NCI-H1436 treated with DMSO at 0.1 percent for 48 hours (cell line): ENCODE data around the gene PHACTR4.
"Not testable (repeated sequence)": the region's sequence is repeated elsewhere in the genome, so short reads cannot be mapped to it uniquely, and the experiment has no call there.

Experiments used
- DNase-seq: peaks from one replicate; lab custom pipeline; 2025; lab: John Stamatoyannopoulos, UW

The PHACTR4 gene

DNA sequence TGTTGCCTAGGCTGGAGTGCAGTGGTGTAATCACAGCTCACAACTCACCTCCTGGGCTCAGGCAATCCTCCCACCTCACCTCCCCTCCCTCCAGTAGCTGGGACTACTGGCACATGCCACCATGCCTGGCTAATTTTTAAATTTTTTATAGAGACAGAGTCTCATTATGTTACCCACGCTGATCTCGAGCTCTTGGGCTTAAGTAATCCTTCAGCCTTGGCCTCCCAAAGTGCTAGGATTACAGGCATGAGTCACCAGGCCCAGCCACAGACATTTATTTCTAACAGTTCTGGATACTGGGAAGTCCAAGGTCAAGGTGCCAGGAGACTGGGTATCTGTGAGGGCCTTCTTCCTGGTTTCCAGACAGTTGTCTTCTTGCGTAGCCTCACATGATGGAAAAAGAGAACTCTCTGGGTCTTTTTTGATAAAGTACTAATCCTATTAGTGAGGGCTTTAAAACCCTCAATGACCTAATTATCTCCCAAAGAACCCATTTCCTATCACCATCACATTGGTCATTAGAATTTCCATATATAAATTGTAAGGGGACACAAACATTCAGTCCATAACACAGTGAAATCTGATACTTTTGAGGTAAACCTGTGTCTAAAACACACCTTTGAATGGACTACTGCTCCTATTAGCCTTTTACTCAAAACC lies 67.9 kb downstream of the PHACTR4 start:
- DNase-seq = no peak

GRCh38 chr1:28437924-28438699 lies 68.6 kb downstream of the PHACTR4 start:
- DNase-seq = no peak

- DNase-seq = no peak
These were observed 69.8 kb downstream of the PHACTR4 start for GRCh38 chr1:28439320-28439719.

- DNase-seq = no peak
These were observed 72.1 kb downstream of the PHACTR4 start for GRCh38 chr1:28441674-28442073.

- DNase-seq = no peak
These were observed 74.0 kb downstream of the PHACTR4 start for GRCh38 chr1:28443550-28443949.

DNA sequence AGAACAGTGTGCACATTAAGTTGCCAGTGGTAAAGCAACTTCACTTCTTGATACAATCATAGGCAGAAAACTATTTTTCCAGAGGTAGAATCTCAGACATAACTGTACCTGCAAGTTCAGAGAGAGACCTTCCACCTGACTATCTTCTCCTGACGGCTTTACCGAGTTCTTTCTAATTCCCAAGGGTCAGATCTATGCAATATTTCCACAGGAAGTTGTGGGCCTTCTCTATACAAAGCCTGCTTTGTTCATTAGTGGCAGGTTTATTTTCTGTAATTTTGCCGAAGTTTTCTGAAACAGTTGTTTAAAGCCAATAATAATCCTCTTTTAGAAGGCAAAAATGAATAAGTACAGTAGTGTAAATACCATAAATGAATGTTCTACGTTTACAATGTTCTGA lies 78.1 kb downstream of the PHACTR4 start:
- no peak for DNase-seq

GRCh38 chr1:28448094-28448611 lies 78.6 kb downstream of the PHACTR4 start:
- DNase-seq = not testable (repeated sequence)

DNA sequence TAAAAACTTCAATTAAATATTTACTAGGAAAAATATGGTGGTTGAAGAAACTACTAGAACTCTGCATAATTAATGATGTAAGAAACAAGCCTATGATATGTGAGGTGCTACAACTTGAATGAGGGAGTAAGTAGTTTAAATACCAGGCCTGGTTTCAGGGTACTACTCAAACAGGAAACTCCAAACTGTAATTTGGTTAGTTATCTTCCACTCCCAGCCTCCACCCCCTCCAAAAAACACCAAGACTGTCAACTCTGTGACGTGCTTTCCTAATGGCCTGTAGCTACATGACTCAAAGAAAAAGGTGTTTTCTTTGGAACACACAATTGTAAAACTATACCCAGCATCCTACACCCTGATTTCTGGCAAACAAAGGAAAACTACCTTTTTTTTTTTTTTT lies 80.4 kb downstream of the PHACTR4 start:
- no peak for DNase-seq

DNA sequence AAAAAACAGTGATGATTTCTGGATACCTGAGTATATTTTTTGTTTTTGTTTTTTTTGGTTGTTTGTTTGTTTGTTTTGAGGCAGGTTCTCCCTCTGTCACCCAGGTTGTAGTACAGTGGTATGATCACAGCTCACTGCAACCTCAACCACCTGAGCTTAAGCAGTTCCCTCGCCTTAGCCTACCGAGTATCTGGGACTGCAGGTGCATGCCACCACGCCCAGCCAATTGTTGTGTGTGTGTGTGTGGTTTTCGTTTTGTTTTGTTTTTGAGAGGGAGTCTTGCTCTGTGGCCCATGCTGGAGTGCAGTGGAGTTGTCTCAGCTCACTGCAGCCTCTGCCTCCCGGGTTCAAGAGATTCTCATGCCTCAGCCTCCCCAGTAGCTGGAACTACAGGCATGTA lies 81.0 kb downstream of the PHACTR4 start:
- DNase-seq = no peak

DNA sequence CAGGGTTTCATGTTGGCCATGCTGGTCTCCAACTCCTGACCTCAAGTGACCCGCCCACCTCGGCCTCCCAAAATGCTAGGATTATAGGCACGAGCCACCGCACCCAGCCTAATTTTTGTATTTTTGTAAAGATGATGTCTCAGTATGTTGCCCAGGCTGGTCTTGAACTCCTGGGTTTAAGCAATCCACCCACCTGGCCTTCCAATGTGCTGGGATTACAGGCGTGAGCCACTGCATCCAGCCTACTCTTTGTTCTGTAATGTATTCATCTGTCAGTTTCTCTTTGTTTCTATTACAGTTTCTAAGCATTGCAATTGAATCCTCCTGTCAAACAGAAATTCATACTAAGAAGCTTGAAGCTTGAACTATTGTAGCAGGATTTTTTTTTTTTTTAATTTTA lies 81.5 kb downstream of the PHACTR4 start:
- no peak for DNase-seq

- no peak for DNase-seq
These were observed 86.5 kb downstream of the PHACTR4 start for GRCh38 chr1:28456078-28456477.

GRCh38 chr1:28457678-28458077 lies 88.1 kb downstream of the PHACTR4 start:
- DNase-seq = no peak

DNA sequence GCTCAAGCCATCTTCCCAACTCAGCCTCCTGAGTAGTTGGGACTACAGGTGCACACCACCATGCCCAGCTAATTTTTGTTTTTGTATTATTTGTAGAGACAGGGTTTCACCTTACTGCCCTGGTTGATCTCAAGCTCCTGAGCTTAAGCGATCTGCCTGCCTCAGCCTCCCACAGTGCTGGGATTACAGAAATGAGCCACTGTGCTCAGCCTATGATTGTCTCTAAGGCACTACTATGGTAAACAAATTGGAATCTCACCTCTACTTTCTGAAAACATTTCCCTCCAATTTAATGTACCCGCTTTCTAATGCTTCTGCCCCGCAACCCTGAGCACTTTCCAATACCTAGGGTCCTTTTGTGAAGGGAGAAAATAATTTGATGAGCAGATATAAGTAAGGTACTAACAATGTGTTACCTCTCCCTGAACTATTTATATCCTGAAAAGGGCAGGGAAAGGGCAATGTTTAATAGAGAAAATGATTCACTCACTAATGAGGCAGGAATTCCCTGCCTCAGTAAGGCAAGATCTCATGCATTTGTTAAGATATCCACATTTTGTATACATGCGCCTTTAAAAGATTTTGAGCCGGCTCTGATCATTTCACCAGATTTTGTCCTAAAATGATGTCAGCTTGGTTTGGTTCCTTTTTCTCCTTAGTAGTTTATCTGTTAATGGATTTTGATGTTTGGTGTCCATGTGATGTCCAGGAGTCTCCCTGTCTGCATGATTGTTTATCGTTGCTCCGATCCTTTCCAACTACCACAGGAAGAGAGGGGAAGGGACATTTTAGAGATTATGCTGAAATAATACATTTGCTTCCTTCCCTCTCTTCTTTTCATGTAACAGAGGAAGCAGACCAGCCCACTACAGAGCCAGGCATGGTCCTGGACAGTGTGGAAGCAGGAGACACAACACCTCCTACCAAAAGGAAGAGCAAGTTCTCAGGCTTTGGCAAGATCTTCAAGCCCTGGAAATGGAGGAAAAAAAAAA lies 89.0 kb downstream of the PHACTR4 start:
- no peak for DNase-seq

DNA sequence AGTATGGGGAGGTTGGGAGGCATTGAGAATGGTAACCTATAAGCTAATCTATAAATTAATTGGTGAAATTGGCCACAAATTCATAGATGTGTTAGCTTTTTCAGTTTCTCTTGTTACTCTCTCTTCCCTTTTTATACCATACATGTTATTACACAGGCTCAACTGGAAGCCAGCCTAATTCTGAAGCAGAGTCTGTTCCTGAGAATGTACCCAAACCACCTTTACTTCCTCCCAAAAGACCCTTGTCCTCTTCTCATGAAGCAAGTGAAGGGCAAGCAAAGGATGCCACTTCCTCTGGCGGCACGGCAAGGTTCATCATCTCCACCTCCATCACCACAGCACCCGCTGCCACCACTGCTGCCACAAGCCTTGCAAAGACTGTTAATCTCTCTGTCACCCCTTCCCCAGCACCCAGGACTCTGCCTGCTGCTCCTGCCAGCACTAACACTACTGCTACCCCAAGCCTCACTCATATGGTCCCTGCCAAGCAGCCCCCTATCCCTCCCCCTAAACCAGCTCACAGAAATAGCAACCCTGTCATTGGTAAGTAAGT lies 96.8 kb downstream of the PHACTR4 start:
- DNase-seq = no peak

GRCh38 chr1:28470146-28470545 lies 100.6 kb downstream of the PHACTR4 start:
- no peak for DNase-seq

DNA sequence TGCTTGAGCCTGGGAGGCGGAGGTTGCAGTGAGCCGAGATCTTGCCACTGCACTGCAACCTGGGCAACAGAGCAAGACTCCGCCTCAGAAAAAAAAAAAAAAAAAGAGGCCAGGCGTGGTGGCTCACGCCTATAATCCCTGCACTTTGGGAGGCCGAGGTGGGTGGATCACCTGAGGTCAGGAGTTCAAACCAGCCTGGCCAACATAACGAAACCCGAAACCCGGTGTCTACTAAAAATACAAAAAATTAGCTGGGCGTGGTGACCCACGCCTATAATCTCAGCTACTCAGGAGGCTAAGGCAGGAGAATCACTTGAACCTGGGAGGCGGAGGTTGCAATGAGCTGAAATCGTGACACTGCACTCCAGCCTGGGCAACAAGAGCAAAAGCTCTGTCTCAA lies 110.0 kb downstream of the PHACTR4 start:
- not testable (repeated sequence) for DNase-seq

- DNase-seq = no peak
These were observed 110.8 kb downstream of the PHACTR4 start for GRCh38 chr1:28480308-28480707.

- DNase-seq = no peak
These were observed 112.6 kb downstream of the PHACTR4 start for GRCh38 chr1:28482138-28482537.

DNA sequence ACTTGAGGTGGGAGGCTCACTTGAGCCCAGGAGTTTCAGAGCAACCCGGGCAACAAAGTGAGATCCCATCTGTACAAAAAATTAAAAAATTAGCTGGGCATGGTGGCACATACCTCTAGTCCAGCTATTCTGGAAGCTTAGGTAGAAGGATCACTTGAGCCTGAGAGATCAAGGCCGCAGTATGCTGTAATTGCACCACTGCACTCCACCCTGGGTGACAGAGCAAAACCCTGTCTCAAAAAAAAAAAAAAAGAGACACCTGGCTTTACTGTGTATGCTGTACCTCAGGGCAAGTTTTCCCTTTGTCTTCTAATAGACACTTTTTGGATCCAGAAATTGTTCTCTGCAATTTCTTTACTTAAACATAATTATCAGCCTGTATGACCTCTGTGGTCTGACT lies 113.2 kb downstream of the PHACTR4 start:
- no peak for DNase-seq

GRCh38 chr1:28494737-28495136 lies 125.2 kb downstream of the PHACTR4 start:
- DNase-seq = no peak

DNA sequence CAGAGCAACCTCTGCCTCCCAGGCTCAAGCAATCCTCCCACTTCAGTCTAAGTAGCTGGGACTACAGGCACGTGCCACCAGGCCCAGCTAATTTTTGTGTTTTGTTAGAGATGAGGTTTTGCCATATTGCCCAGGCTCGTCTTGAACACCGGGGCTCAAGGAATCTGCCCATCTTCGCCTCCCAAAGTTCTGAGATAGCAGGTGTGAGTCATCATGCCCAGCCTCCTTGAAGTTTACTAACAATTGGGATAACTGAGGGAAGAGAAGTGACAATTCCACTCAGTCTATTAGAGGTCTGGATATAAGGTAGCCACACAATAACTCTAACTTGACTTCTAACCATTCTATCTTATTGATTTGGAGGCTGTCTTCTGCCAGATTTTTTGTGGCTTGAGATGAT lies 130.0 kb downstream of the PHACTR4 start:
- DNase-seq = no peak

DNA sequence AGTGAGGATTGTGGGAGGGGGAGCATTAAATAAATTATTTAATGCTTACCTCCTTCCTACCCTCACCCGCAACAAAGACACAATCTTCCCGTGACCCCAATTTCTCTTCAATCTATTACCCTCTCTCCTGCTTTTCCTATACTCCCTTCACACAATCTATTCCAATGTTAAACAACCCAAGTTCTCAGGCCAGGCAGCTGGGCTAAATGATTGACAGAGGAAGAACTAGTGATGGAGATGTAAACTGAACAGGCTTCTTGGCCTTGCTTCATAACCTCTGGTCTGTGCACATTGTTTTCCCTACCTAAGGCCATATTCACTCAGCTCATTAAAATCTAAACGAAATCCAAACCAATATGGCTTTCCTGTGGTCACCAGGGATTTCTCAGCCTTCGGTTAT lies 132.4 kb downstream of the PHACTR4 start:
- DNase-seq = no peak
